T-helper 17 cell (primary cell): ENCODE measurements around the gene PDCD1. TPM values are rescaled to one million over a fixed set of nuclear protein-coding genes. Genes with fewer than 3 reads are reported as not detected.

Source experiments
- ATAC-seq: fragments of 150-1000 bp; cut with Tn5 transposase; 2 replicates; pipeline ENCODE4 v1.10.0; 2021; ENCODE audit warnings: mild to moderate bottlenecking, moderate library complexity
- DNase-seq, 3 donors: peaks; one replicate each; pipeline versions ENCODE4 v3.0.0 to v3.0.0-alpha.2; 2020 to 2021
- H3K9me3 ChIP-seq: one replicate; pipeline ENCODE4 v1.7.0; 2013; ENCODE audit warnings: low read length, mild to moderate bottlenecking; ENCODE audit not compliant: control insufficient read depth, poor library complexity, severe bottlenecking
- H3K27ac Mint-ChIP-seq: one replicate; pipeline ENCODE4 v1.8.0; 2022; ENCODE audit warnings: mild to moderate bottlenecking, moderate library complexity, mixed read lengths
- H3K27me3 Mint-ChIP-seq: one replicate; pipeline ENCODE4 v1.8.0; 2022; ENCODE audit warnings: mixed read lengths
- H3K36me3 Mint-ChIP-seq: one replicate; pipeline ENCODE4 v1.8.0; 2022; ENCODE audit warnings: low read depth, mixed read lengths
- H3K4me1 Mint-ChIP-seq: one replicate; pipeline ENCODE4 v1.8.0; 2022; ENCODE audit warnings: mild to moderate bottlenecking, mixed read lengths
- H3K4me3 Mint-ChIP-seq: one replicate; pipeline ENCODE4 v1.8.0; 2022; ENCODE audit warnings: mild to moderate bottlenecking, moderate library complexity, mixed read lengths
- total RNA-seq, 4 donors: library from RNA in 2 of 4; stranded (reverse) in 2 of 4; gene quantifications; one replicate each; pipeline ENCODE4 v1.2.3 and lab custom pipeline; 2022 to 2026

The PDCD1 gene
- total RNA-seq, 2 donors from 2014 or later = 8.1 to 10.4 TPM

- peaks cover 10% of the 10 kb centered on the region for H3K4me1 Mint-ChIP-seq
Observed at GRCh38 chr2:241891988-241892298, 33.2 kb upstream of the PDCD1 start.

GRCh38 chr2:241891315-241891987 is 32.8 kb upstream of the PDCD1 start:
- Mint-ChIP-seq H3K27ac (no peak overlapping the region), H3K36me3 (peaks cover under 1% of the 10 kb centered on the region), H3K27me3 (no peaks in the 10 kb centered on the region), H3K4me1 (peaks cover 11% of the 10 kb centered on the region), H3K4me3 (no peak overlapping the region)
- ATAC-seq (no peak), DNase-seq (no peak)
- H3K9me3 ChIP-seq = no peaks in the 10 kb centered on the region

More at GRCh38 chr2:241891988-241892298, 33.2 kb upstream of the PDCD1 start:
- Mint-ChIP-seq H3K36me3 (no peaks in the 10 kb centered on the region), H3K27me3 (no peaks in the 10 kb centered on the region), H3K27ac (no peak overlapping the region), H3K4me3 (no peak overlapping the region)
- ATAC-seq (no peak), DNase-seq (no peak)
- no peaks in the 10 kb centered on the region for H3K9me3 ChIP-seq

DNA sequence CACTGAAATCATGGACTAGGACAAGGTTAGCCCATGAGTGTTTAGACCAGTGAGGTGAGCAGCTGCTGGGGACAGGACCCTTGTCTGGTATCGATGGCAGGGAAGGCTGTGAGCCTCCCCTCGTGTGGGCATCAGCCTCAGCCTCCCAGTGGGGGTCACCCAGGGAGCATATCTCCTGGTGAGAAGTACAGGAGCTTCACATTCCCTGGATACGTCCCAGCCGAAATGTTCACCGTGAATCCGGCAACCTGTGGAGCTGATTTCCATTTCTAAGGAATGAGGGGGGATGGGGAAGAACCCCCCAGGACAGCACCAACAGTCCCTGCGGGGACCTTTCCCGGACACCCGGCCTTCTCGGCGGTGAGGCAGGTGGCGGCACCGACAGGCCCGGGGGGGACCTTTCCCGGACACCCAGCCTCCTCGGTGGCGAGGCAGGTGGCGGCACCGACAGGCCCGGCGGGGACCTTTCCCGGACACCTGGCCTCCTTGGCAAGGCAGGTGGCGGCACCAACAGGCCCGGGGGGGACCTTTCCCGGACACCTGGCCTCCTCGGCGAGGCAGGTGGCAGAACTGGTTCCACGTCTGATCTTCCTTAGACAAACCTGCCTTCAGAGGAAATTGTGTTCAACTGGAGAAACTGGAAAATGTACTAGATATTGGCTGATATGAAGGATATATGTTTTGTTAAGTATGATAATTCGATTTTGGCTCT is 32.0 kb upstream of the PDCD1 start:
- Mint-ChIP-seq H3K27ac (no peak overlapping the region), H3K4me1 (peaks cover 15% of the 10 kb centered on the region)

GRCh38 chr2:241888641-241889040 is 29.9 kb upstream of the PDCD1 start:
- Mint-ChIP-seq H3K4me1 (peaks cover 19% of the 10 kb centered on the region), H3K27ac (no peak overlapping the region), H3K4me3 (no peak overlapping the region), H3K27me3 (no peaks in the 10 kb centered on the region), H3K36me3 (peaks cover 5% of the 10 kb centered on the region)
- ATAC-seq = no peak
- DNase-seq = no peak
- H3K9me3 ChIP-seq = no peaks in the 10 kb centered on the region

More for the DNA sequence above, 32.0 kb upstream of the PDCD1 start:
- no peak for DNase-seq
- Mint-ChIP-seq H3K36me3 (peaks cover 2% of the 10 kb centered on the region), H3K4me3 (no peak overlapping the region), H3K27me3 (no peaks in the 10 kb centered on the region)
- no peaks in the 10 kb centered on the region for H3K9me3 ChIP-seq
- no peak for ATAC-seq

DNA sequence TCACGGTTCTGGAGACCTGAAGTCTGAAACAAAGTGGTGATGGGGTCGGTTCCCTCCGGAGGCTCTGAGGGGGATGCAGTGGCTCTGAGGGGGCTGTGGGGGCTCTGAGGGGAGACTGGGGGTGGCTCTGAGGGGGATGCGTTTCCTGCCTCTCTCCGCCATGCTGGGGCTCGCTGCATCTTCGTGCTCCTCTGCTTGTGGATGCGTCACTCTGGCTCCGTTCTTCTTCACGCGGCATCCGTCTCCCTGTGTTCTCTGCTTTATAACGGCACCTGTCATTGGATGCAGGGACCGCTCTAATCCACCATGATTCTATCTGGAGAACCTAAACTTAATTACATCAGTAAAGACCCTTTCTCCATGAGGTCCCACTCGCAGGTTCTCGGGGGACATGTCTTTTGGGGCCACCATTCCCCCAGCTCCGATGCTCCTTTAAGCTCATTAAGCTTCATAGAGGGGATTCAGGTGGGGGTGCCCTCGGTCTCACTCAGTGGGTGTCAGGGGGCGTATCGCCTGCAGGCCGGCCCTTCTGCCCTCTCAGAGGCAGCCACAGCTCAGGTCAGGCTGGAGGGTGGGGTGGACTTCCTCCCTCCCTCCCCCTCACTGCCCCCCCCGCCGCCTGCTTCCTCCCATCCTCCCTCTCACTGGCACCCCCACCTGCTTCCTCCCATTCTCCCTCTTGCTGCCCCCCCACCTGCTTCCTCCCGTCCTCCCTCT is 29.3 kb upstream of the PDCD1 start:
- Mint-ChIP-seq H3K27ac (peak overlapping the region; percentile 14), H3K27me3 (no peaks in the 10 kb centered on the region), H3K4me1 (peaks cover 24% of the 10 kb centered on the region), H3K36me3 (peaks cover 5% of the 10 kb centered on the region), H3K4me3 (no peak overlapping the region)
- no peaks in the 10 kb centered on the region for H3K9me3 ChIP-seq
- DNase-seq = no peak
- ATAC-seq = no peak

- no peaks in the 10 kb centered on the region for H3K9me3 ChIP-seq
- Mint-ChIP-seq H3K27me3 (no peaks in the 10 kb centered on the region), H3K36me3 (peaks cover 5% of the 10 kb centered on the region), H3K27ac (peak overlapping the region; percentile 14), H3K4me3 (no peak overlapping the region), H3K4me1 (peaks cover 31% of the 10 kb centered on the region)
- DNase-seq (no peak), ATAC-seq (no peak)
Observed at GRCh38 chr2:241886840-241887447, 28.2 kb upstream of the PDCD1 start.

- DNase-seq (no peak), ATAC-seq (no peak)
- H3K9me3 ChIP-seq = no peaks in the 10 kb centered on the region
- H3K4me1 Mint-ChIP-seq = peaks cover 38% of the 10 kb centered on the region
- H3K4me3 Mint-ChIP-seq = no peak overlapping the region
- H3K27ac Mint-ChIP-seq = no peak overlapping the region
- peaks cover 7% of the 10 kb centered on the region for H3K36me3 Mint-ChIP-seq
- no peaks in the 10 kb centered on the region for H3K27me3 Mint-ChIP-seq
Observed at GRCh38 chr2:241885946-241886643, 27.4 kb upstream of the PDCD1 start.

- H3K27me3 Mint-ChIP-seq = no peaks in the 10 kb centered on the region
- peaks cover 7% of the 10 kb centered on the region for H3K36me3 Mint-ChIP-seq
- DNase-seq (no peak), ATAC-seq (no peak)
- H3K27ac Mint-ChIP-seq = no peak overlapping the region
- no peak overlapping the region for H3K4me3 Mint-ChIP-seq
- peaks cover 42% of the 10 kb centered on the region for H3K4me1 Mint-ChIP-seq
- no peaks in the 10 kb centered on the region for H3K9me3 ChIP-seq
Observed at GRCh38 chr2:241885291-241885945, 26.7 kb upstream of the PDCD1 start.

DNA sequence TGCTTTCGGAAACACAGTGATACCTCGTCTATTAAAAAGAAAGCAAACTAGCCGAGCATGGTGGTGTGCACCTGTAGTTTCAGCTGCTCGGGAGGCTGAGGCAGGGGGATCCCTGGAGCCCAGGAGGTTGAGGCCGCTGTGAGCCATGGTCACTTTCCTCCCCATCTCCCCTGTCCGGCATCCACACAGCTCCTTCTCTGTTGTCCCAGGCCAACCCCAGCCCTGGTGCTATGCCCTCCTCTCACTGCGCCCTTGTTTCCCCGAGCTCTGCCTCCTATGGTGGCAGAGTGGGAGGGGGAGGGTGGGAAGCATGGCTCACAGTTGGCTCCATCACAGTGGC is 26.2 kb upstream of the PDCD1 start:
- DNase-seq (no peak), ATAC-seq (no peak)
- H3K9me3 ChIP-seq = no peaks in the 10 kb centered on the region
- no peaks in the 10 kb centered on the region for H3K27me3 Mint-ChIP-seq
- H3K27ac Mint-ChIP-seq = no peak overlapping the region
- H3K4me3 Mint-ChIP-seq = no peak overlapping the region
- H3K4me1 Mint-ChIP-seq = peaks cover 43% of the 10 kb centered on the region
- peaks cover 7% of the 10 kb centered on the region for H3K36me3 Mint-ChIP-seq

- DNase-seq (no peak), ATAC-seq (peak; percentile 41)
- Mint-ChIP-seq H3K4me3 (peak overlapping the region; percentile 90), H3K27me3 (no peaks in the 10 kb centered on the region), H3K4me1 (peaks cover 37% of the 10 kb centered on the region), H3K36me3 (peaks cover 7% of the 10 kb centered on the region), H3K27ac (peak overlapping the region; percentile 96)
- H3K9me3 ChIP-seq = no peaks in the 10 kb centered on the region
Observed at GRCh38 chr2:241882091-241882625, 23.5 kb upstream of the PDCD1 start.

DNA sequence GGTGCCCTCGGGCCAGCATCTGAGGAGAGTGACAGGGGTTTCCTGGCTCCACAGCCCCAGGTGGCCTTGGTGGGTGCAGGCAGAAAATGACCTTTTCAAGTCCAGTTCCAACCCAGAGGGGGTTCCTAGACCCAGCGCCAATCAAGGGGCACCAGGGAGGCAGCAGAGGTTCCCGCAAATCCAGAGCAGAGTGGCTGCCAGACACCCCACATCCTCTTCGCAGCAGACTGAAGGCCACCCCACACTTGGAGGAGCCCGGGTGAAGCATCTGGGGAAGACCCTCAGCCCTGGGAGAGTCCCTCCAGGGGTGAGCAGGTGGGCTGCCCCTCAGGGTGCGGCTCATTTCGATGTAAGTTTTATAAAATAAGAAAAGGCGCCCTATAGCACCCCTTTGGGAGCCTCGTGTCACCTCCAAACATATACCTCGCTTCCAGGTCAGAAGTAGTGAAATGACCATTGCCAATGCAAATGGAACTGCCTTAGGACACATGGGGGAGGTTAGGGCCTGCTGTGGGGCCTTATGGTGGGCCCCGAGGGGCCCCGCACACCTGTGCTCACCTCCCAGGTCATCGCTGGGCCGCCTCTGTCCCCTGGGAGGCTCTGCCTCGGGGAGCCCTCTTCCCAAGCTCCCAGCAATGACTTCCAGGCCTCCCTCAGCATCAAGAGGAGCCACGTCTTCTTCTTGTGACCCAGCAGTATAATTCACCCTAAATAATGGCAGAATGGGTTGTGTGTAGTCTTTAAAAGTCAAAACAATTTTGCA is 21.8 kb upstream of the PDCD1 start:
- ATAC-seq (no peak), DNase-seq (no peak)
- H3K9me3 ChIP-seq = no peaks in the 10 kb centered on the region
- Mint-ChIP-seq H3K27me3 (no peaks in the 10 kb centered on the region), H3K4me3 (peak overlapping the region; percentile 90), H3K4me1 (peaks cover 28% of the 10 kb centered on the region), H3K36me3 (peaks cover 4% of the 10 kb centered on the region), H3K27ac (peak overlapping the region; percentile 96)

- Mint-ChIP-seq H3K4me3 (no peak overlapping the region), H3K4me1 (peaks cover 26% of the 10 kb centered on the region), H3K36me3 (peaks cover 3% of the 10 kb centered on the region), H3K27me3 (no peaks in the 10 kb centered on the region), H3K27ac (peak overlapping the region; percentile 14)
- DNase-seq (no peak), ATAC-seq (no peak)
- H3K9me3 ChIP-seq = no peaks in the 10 kb centered on the region
Observed at GRCh38 chr2:241879326-241879725, 20.6 kb upstream of the PDCD1 start.
